PC-3 (cell line): ENCODE data around the gene SVBP. TPM values are rescaled to one million over a fixed set of nuclear protein-coding genes. Genes with fewer than 3 reads are reported as not detected.

ENCODE experiments used
- ATAC-seq: fragments of 200-7000 bp; cut with Tn5 transposase; 2 replicates; pipeline ENCODE4 v1.9.1; 2020; ENCODE audit warnings: mild to moderate bottlenecking, moderate library complexity
- BruUV-seq: library from RNA; stranded (reverse); fragments of 400-500 nt; replicated peaks from 2 replicates; lab custom pipeline; 2021; lab: Mats Ljungman, UMichigan
- CTCF ChIA-PET: fragments of 300-600 bp; sonication (Branson Sonifier 250); formaldehyde crosslinking; loops from one replicate; lab custom pipeline; 2022; ENCODE audit warnings: antibody characterized with exemption; lab: Charles Lee
- POLR2A ChIA-PET: fragments of 300-600 bp; sonication (Branson Sonifier 250); formaldehyde crosslinking; loops from one replicate; lab custom pipeline; 2022; ENCODE audit warnings: antibody characterized with exemption; ENCODE audit not compliant: unreplicated experiment; lab: Charles Lee
- DNase-seq: peaks from one replicate; pipeline ENCODE4 v3.0.0-alpha.2; 2015
- H2AFZ ChIP-seq: fragments of 300-600 bp; sonication (generic); 2 replicates; pipeline ENCODE4 v1.6.0; 2016; ENCODE audit warnings: antibody characterized with exemption, low read length
- H3F3A ChIP-seq: fragments of 300-600 bp; sonication (generic); one replicate; pipeline ENCODE4 v1.6.0; 2017; ENCODE audit warnings: antibody characterized with exemption, low read length, control low read depth, mild to moderate bottlenecking; ENCODE audit not compliant: unreplicated experiment
- H3K27ac ChIP-seq: fragments of 300-600 bp; sonication (generic); 2 replicates; pipeline ENCODE4 v1.5.1; 2016; ENCODE audit warnings: mild to moderate bottlenecking, low read length
- H3K27me3 ChIP-seq: fragments of 300-600 bp; sonication (generic); 2 replicates; pipeline ENCODE4 v1.6.1; 2016; ENCODE audit warnings: low read length, mixed read lengths
- H3K36me3 ChIP-seq: fragments of 300-600 bp; sonication (generic); 2 replicates; pipeline ENCODE4 v1.6.1; 2016; ENCODE audit warnings: low read depth, mixed run types, low read length, mixed read lengths
- H3K4me1 ChIP-seq: fragments of 300-600 bp; sonication (generic); 2 replicates; pipeline ENCODE4 v1.5.1; 2016; ENCODE audit warnings: low read length; ENCODE audit not compliant: insufficient read depth
- H3K4me2 ChIP-seq: fragments of 300-600 bp; sonication (generic); 2 replicates; pipeline ENCODE4 v1.6.0; 2016; ENCODE audit warnings: low read length
- H3K4me3 ChIP-seq: fragments of 300-600 bp; sonication (generic); 2 replicates; pipeline ENCODE4 v1.5.1; 2016; ENCODE audit warnings: mild to moderate bottlenecking, low read length, mixed read lengths
- H3K79me2 ChIP-seq: fragments of 300-600 bp; sonication (generic); 2 replicates; pipeline ENCODE4 v1.6.1; 2017; ENCODE audit warnings: low read length, mixed read lengths
- H3K9ac ChIP-seq: fragments of 300-600 bp; sonication (generic); 2 replicates; pipeline ENCODE4 v1.6.0; 2016; ENCODE audit warnings: mild to moderate bottlenecking, low read length
- H3K9me2 ChIP-seq: fragments of 300-600 bp; sonication (generic); replicated peaks from 2 replicates; pipeline ENCODE4 v1.6.1; 2016; ENCODE audit warnings: mixed run types, low read length, mixed read lengths
- H3K9me3 ChIP-seq: fragments of 300-600 bp; sonication (generic); 2 replicates; pipeline ENCODE4 v1.6.1; 2016; ENCODE audit warnings: low read length, mixed read lengths
- H4K20me1 ChIP-seq: fragments of 300-600 bp; sonication (generic); 2 replicates; pipeline ENCODE4 v1.6.1; 2016; ENCODE audit warnings: low read length, mixed read lengths
- CTCF ChIP-seq: fragments of 300-600 bp; sonication (generic); conservative IDR thresholded peaks from 2 replicates; pipeline ENCODE4 v1.5.1; 2017; ENCODE audit warnings: antibody characterized with exemption, low read depth, mild to moderate bottlenecking, low read length
- EZH2 ChIP-seq: fragments of 300-600 bp; sonication (generic); IDR thresholded peaks from one replicate; pipeline ENCODE4 v1.6.1; 2017; ENCODE audit warnings: antibody characterized with exemption, mild to moderate bottlenecking, low read length; ENCODE audit not compliant: unreplicated experiment
- EZH2phosphoT487 ChIP-seq: fragments of 300-600 bp; sonication (generic); IDR thresholded peaks from 2 replicates; pipeline ENCODE4 v1.6.1; 2018; ENCODE audit warnings: mild to moderate bottlenecking, antibody characterized with exemption, low read length, borderline replicate concordance
- intact Hi-C: fragments of 100-400 bp; cut with micrococcal nuclease; formaldehyde crosslinking; loops from 2 replicates; pipeline ENCODE4 v1.9.0; 2023
- total RNA-seq: library from RNA; depleted of rRNA; stranded (reverse); fragments of >200 nt; gene quantifications from 2 replicates; pipeline ENCODE4 v1.2.3, GENCODE V29; 2014

SVBP gene
- total RNA-seq, 1 experiment from 2014 or later = 39.7 TPM

- Histone ChIP-seq H3K4me1 (no peaks in the 10 kb centered on the region), H3K9ac (no peak overlapping the region), H3K36me3 (peaks cover 6% of the 10 kb centered on the region; the same call in 1 of the 2 replicates), H3K79me2 (no peaks in the 10 kb centered on the region), H3K4me2 (no peak overlapping the region), H3K27me3 (no peaks in the 10 kb centered on the region), H3K9me2 (no peaks in the 10 kb centered on the region), H3K27ac (no peak overlapping the region), H2AFZ (no peak overlapping the region), H3F3A (no peaks in the 10 kb centered on the region), H3K4me3 (no peak overlapping the region), H3K9me3 (no peaks in the 10 kb centered on the region), H4K20me1 (no peaks in the 10 kb centered on the region)
- intact Hi-C loops = no loop called here
- BruUV-seq = no TSS peak
- ATAC-seq (no peak), DNase-seq (no peak)
- TF ChIP-seq EZH2 = no peak
- TF ChIP-seq EZH2phosphoT487 = no peak
- no peak; the same call in 1 of the 2 replicates for TF ChIP-seq CTCF
- ChIA-PET POLR2A (no interaction called here), CTCF (no interaction called here)
Measured at GRCh38 chr1:42759114-42759513, 58.1 kb downstream of the SVBP start.

DNA sequence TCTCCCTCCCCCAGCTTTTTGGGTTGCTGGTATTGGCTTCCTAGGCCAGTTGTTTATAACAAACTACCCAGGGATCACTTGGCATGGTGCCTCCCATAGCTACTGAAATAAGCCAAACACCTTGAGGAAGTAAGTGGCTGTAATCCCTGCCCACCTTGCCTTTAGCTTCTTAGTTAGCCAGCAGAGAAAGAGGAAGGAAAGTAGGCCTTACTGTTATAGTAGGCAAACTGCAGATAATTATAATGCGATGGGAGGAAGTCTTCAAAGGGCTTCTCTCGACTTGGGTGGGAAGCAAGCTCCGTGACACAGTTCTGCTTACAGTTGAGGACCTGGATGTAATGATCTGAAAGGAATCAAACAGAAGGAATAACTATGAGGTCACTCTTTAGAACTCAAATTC is 58.6 kb downstream of the SVBP start:
- no TSS peak for BruUV-seq
- no peaks in the 10 kb centered on the region for H3K4me1 ChIP-seq
- H2AFZ ChIP-seq = no peak overlapping the region
- no peaks in the 10 kb centered on the region for H4K20me1 ChIP-seq
- no peaks in the 10 kb centered on the region for H3K79me2 ChIP-seq
- no peaks in the 10 kb centered on the region for H3K9me2 ChIP-seq
- H3K9ac ChIP-seq = no peak overlapping the region
- no peak for ATAC-seq
- H3K4me3 ChIP-seq = no peak overlapping the region
- ChIA-PET POLR2A (no interaction called here), CTCF (no interaction called here)
- no peak for TF ChIP-seq EZH2
- TF ChIP-seq EZH2phosphoT487 = no peak
- TF ChIP-seq CTCF = no peak
- peaks cover 6% of the 10 kb centered on the region; the same call in 1 of the 2 replicates for H3K36me3 ChIP-seq
- H3K9me3 ChIP-seq = no peaks in the 10 kb centered on the region
- DNase-seq = no peak
- H3F3A ChIP-seq = no peaks in the 10 kb centered on the region
- no peak overlapping the region for H3K27ac ChIP-seq
- no peak overlapping the region for H3K4me2 ChIP-seq
- no peaks in the 10 kb centered on the region for H3K27me3 ChIP-seq
- intact Hi-C loops = no loop called here

GRCh38 chr1:42757892-42758275 is 59.3 kb downstream of the SVBP start:
- H3K36me3 ChIP-seq = peaks cover 6% of the 10 kb centered on the region; the same call in 1 of the 2 replicates
- H3K27ac ChIP-seq = no peak overlapping the region
- CTCF ChIA-PET = no interaction called here
- no peaks in the 10 kb centered on the region for H3K4me1 ChIP-seq
- DNase-seq = no peak
- H3K4me2 ChIP-seq = no peak overlapping the region
- no peaks in the 10 kb centered on the region for H3K9me3 ChIP-seq
- TF ChIP-seq CTCF = no peak
- TF ChIP-seq EZH2phosphoT487 = no peak
- TF ChIP-seq EZH2 = no peak
- H3K27me3 ChIP-seq = no peaks in the 10 kb centered on the region
- intact Hi-C loops = no loop called here
- POLR2A ChIA-PET = no interaction called here
- no peaks in the 10 kb centered on the region for H3K9me2 ChIP-seq
- ATAC-seq = no peak
- H3K9ac ChIP-seq = no peak overlapping the region
- H3K4me3 ChIP-seq = no peak overlapping the region
- H2AFZ ChIP-seq = no peak overlapping the region
- H4K20me1 ChIP-seq = no peaks in the 10 kb centered on the region
- H3F3A ChIP-seq = no peaks in the 10 kb centered on the region
- no TSS peak for BruUV-seq
- H3K79me2 ChIP-seq = no peaks in the 10 kb centered on the region
